Gastrocnemius medialis (tissue), 4 donors: ENCODE data around the gene ANKS1B.

Experiments used
- POLR2A ChIP-seq, 2 donors: fragments of 450-650 bp; IDR thresholded peaks; one replicate each; pipeline ENCODE4 v1.6.1; 2017; ENCODE audit warnings: antibody characterized with exemption in 2 of 2, mild to moderate bottlenecking in 2 of 2, moderate library complexity in 2 of 2
- TF ChIP-seq, protein P1 (sequence below), 5 experiments: fragments of 450-650 bp in 3 of 5; fragments of 200-600 bp in 2 of 5; sonication (generic) in 2 of 5; IDR thresholded peaks in 4 of 5; conservative IDR thresholded peaks in 1 of 5; 1 replicate in 4 of 5; 2 replicates in 1 of 5; pipeline ENCODE4 v1.5.1; 2016 to 2019; ENCODE audit warnings: antibody characterized with exemption in 5 of 5, mild to moderate bottlenecking in 3 of 5, moderate library complexity in 3 of 5

- TF ChIP-seq, protein P1, sequence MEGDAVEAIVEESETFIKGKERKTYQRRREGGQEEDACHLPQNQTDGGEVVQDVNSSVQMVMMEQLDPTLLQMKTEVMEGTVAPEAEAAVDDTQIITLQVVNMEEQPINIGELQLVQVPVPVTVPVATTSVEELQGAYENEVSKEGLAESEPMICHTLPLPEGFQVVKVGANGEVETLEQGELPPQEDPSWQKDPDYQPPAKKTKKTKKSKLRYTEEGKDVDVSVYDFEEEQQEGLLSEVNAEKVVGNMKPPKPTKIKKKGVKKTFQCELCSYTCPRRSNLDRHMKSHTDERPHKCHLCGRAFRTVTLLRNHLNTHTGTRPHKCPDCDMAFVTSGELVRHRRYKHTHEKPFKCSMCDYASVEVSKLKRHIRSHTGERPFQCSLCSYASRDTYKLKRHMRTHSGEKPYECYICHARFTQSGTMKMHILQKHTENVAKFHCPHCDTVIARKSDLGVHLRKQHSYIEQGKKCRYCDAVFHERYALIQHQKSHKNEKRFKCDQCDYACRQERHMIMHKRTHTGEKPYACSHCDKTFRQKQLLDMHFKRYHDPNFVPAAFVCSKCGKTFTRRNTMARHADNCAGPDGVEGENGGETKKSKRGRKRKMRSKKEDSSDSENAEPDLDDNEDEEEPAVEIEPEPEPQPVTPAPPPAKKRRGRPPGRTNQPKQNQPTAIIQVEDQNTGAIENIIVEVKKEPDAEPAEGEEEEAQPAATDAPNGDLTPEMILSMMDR (IDR thresholded peaks at IDR 0.05 in 4 of 5, conservative IDR thresholded peaks at IDR 0.05 in 1 of 5), result no peak
- TF ChIP-seq POLR2A (IDR thresholded peaks at IDR 0.05), result no peak
Measured at GRCh38 chr12:100024974-100025555, 40.3 kb upstream of the ANKS1B start.
